GM12872 (cell line): ENCODE measurements around the gene PARVB.

Source experiments
- CTCF ChIP-seq: IDR thresholded peaks from 3 replicates; pipeline ENCODE4 v1.5.1; 2011; ENCODE audit warnings: low read depth, mild to moderate bottlenecking, low read length, moderate library complexity; ENCODE audit not compliant: insufficient read depth

The PARVB gene

GRCh38 chr22:44100411-44100810, 76.3 kb downstream of the PARVB start:
- no peak for TF ChIP-seq CTCF

GRCh38 chr22:44102121-44102520, 78.0 kb downstream of the PARVB start:
- TF ChIP-seq CTCF, result no peak

GRCh38 chr22:44102856-44103255, 78.8 kb downstream of the PARVB start:
- no peak for TF ChIP-seq CTCF

- TF ChIP-seq CTCF, result no peak
Observed at GRCh38 chr22:44103735-44104480, 79.8 kb downstream of the PARVB start.

- no peak for TF ChIP-seq CTCF
Observed at GRCh38 chr22:44107340-44107739, 83.2 kb downstream of the PARVB start.

GRCh38 chr22:44108076-44108475, 84.0 kb downstream of the PARVB start:
- TF ChIP-seq CTCF, result no peak

- TF ChIP-seq CTCF, result no peak
Observed at GRCh38 chr22:44108806-44109385, 84.8 kb downstream of the PARVB start.
